Erythroblast (primary cell): ENCODE data around the gene DYNC1I1.

Experiments used
- GATA1 ChIP-seq: IDR thresholded peaks from 2 replicates; pipeline ENCODE4 v1.6.1; 2011; ENCODE audit warnings: low read depth, mild to moderate bottlenecking, control low read depth, low read length, moderate library complexity
- POLR2A ChIP-seq: IDR thresholded peaks from 2 replicates; pipeline ENCODE4 v1.6.1; 2011; ENCODE audit warnings: mild to moderate bottlenecking, low read length

DNA sequence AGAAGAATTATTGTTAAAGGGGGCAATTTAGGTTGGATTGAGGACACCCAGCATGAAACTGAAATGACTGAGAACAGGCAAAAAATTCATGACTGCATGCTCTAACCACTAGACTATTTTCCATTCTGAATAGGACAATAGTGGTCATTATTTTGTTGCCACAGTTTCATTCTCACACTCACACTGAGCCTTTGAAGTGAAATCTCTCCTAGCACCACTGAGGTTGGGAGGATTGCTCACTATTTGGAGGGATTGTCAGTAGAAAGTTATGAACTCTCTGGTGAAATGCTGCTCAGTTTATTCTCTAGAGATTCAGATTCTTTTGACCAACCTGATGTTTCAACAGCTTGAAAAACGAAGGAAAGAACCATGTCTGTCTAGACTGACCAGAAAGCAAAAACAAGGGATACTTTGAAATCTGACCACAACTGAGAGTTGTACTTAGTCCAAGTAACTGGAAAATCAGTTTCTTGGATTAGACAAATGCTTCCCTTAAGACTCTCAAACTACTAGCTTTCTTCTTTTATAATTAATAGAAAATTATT is 191.2 kb downstream of the DYNC1I1 start:
- no peak for TF ChIP-seq POLR2A
- no peak for TF ChIP-seq GATA1
